ENCODE results near the gene BANF1.

DNA sequence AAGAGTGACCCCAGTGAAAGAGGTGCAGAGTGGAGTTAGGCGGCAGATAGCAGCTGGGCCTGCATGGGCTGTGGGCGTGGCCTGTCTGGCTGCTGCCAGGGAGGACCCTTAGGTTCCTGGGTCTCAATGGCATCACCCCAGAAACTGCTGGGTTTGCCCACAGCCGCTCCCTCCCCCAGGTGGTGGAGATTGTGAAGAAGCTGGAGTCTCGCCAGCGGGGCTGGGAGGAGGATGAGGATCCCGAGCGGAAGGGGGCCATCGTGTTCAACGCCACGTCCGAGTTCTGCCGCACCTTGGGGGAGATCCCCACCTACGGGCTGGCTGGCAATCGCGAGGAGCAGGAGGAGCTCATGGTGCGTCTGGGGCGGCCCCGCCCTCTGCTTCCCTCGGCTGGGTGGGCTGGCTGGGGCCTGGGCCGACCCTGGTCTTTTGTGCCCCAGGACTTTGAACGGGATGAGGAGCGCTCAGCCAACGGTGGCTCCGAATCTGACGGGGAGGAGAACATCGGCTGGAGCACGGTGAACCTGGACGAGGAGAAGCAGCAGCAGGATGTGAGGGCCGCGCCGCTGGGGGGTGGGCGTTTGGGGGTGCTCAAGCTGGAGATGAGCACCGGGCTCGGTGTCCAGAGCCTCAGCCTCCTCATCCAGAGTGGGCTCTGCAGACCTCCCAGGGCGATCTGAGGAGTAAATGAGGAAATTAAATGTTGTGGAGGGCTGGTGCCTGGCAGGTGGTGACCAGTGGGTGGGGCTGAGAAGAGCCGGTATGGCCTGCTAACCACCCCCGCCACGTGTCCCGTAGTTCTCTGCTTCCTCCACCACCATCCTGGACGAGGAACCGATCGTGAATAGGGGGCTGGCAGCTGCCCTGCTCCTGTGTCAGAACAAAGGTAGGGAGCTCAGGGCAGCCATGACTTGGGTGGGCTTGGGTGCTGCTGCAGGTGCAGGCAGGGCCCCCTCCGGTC lies 25.8 kb upstream of the BANF1 start:
- TF ChIP-seq, protein P1, sequence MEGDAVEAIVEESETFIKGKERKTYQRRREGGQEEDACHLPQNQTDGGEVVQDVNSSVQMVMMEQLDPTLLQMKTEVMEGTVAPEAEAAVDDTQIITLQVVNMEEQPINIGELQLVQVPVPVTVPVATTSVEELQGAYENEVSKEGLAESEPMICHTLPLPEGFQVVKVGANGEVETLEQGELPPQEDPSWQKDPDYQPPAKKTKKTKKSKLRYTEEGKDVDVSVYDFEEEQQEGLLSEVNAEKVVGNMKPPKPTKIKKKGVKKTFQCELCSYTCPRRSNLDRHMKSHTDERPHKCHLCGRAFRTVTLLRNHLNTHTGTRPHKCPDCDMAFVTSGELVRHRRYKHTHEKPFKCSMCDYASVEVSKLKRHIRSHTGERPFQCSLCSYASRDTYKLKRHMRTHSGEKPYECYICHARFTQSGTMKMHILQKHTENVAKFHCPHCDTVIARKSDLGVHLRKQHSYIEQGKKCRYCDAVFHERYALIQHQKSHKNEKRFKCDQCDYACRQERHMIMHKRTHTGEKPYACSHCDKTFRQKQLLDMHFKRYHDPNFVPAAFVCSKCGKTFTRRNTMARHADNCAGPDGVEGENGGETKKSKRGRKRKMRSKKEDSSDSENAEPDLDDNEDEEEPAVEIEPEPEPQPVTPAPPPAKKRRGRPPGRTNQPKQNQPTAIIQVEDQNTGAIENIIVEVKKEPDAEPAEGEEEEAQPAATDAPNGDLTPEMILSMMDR (IDR thresholded peaks at IDR 0.05) = no peak
- TF ChIP-seq POLR2A (IDR thresholded peaks at IDR 0.05) = no peak
